Ishikawa (cell line): Measurements from ENCODE around the gene ZMIZ1.
A peak's percentile ranks its signal among the peaks of the same experiment; 100 is the strongest.

Source experiments
- CEBPB ChIP-seq: IDR thresholded peaks from 2 replicates; pipeline ENCODE4 v1.6.1; 2012
- CREB1 ChIP-seq: IDR thresholded peaks from 2 replicates; pipeline ENCODE4 v1.6.1; 2012; ENCODE audit warnings: low read depth
- EGR1 ChIP-seq: IDR thresholded peaks from 2 replicates; pipeline ENCODE4 v1.6.1; 2012
- EP300 ChIP-seq: IDR thresholded peaks from 2 replicates; pipeline ENCODE4 v1.6.1; 2012; ENCODE audit warnings: borderline replicate concordance
- FOXM1 ChIP-seq: IDR thresholded peaks from 2 replicates; pipeline ENCODE4 v1.6.1; 2012; ENCODE audit warnings: low read depth, borderline replicate concordance
- NFIC ChIP-seq: IDR thresholded peaks from 2 replicates; pipeline ENCODE4 v1.6.1; 2012
- RAD21 ChIP-seq: IDR thresholded peaks from 2 replicates; pipeline ENCODE4 v1.6.1; 2012; ENCODE audit warnings: low read depth
- TAF1 ChIP-seq: IDR thresholded peaks from 2 replicates; pipeline ENCODE4 v1.6.1; 2012; ENCODE audit warnings: low read depth, mild to moderate bottlenecking
- TCF12 ChIP-seq: IDR thresholded peaks from 2 replicates; pipeline ENCODE4 v1.6.1; 2012; ENCODE audit warnings: low read depth
- TEAD4 ChIP-seq: IDR thresholded peaks from 2 replicates; pipeline ENCODE4 v1.6.1; 2012
- USF1 ChIP-seq: IDR thresholded peaks from 2 replicates; pipeline ENCODE4 v1.6.1; 2012
- YY1 ChIP-seq: IDR thresholded peaks from 2 replicates; pipeline ENCODE4 v1.6.1; 2012; ENCODE audit warnings: low read depth
- TF ChIP-seq, protein P1 (sequence below): IDR thresholded peaks from 2 replicates; pipeline ENCODE4 v1.6.1; 2012
- TF ChIP-seq, protein P2 (sequence below): IDR thresholded peaks from 2 replicates; pipeline ENCODE4 v1.6.1; 2012; ENCODE audit warnings: low read depth, mild to moderate bottlenecking

- TF ChIP-seq EP300: no peak
- TF ChIP-seq, protein P1, sequence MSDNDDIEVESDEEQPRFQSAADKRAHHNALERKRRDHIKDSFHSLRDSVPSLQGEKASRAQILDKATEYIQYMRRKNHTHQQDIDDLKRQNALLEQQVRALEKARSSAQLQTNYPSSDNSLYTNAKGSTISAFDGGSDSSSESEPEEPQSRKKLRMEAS: no peak; the same call in 1 of the 2 replicates
- TF ChIP-seq, protein P2, sequence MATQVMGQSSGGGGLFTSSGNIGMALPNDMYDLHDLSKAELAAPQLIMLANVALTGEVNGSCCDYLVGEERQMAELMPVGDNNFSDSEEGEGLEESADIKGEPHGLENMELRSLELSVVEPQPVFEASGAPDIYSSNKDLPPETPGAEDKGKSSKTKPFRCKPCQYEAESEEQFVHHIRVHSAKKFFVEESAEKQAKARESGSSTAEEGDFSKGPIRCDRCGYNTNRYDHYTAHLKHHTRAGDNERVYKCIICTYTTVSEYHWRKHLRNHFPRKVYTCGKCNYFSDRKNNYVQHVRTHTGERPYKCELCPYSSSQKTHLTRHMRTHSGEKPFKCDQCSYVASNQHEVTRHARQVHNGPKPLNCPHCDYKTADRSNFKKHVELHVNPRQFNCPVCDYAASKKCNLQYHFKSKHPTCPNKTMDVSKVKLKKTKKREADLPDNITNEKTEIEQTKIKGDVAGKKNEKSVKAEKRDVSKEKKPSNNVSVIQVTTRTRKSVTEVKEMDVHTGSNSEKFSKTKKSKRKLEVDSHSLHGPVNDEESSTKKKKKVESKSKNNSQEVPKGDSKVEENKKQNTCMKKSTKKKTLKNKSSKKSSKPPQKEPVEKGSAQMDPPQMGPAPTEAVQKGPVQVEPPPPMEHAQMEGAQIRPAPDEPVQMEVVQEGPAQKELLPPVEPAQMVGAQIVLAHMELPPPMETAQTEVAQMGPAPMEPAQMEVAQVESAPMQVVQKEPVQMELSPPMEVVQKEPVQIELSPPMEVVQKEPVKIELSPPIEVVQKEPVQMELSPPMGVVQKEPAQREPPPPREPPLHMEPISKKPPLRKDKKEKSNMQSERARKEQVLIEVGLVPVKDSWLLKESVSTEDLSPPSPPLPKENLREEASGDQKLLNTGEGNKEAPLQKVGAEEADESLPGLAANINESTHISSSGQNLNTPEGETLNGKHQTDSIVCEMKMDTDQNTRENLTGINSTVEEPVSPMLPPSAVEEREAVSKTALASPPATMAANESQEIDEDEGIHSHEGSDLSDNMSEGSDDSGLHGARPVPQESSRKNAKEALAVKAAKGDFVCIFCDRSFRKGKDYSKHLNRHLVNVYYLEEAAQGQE: no peak
- no peak for TF ChIP-seq TAF1
- TF ChIP-seq CREB1: no peak
- TF ChIP-seq TCF12: no peak
- TF ChIP-seq NFIC: no peak
- TF ChIP-seq FOXM1: no peak
- TF ChIP-seq USF1: 0 out of 2 replicates have a peak, but pooled peaks have one; percentile 39
- TF ChIP-seq TEAD4: no peak
- TF ChIP-seq RAD21: no peak
- no peak for TF ChIP-seq YY1
- TF ChIP-seq CEBPB: no peak
- TF ChIP-seq EGR1: no peak
Measured at GRCh38 chr10:79027147-79028055, 41.4 kb upstream of the ZMIZ1 start.
